Measurements from ENCODE around the gene SLC25A13.

DNA sequence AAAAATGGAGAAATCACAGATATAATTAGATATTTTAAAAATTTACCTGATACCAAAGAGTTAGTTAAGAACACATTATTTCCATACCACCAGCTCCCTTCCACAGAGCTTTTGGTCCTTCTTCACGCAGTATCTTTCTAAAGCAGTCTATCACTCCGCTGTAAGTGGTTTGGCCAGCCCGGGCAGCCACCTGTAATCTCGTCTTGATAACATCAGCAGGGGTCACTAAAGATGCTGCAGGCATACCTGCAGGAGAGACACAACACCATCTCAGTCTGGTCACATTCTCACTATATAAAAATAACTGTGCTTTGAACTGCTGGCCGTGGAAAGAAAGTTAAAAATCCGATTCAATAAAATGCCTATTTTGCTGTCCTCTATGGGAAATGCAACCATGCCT is 200.1 kb downstream of the SLC25A13 start:
- TF ChIP-seq, protein P1, sequence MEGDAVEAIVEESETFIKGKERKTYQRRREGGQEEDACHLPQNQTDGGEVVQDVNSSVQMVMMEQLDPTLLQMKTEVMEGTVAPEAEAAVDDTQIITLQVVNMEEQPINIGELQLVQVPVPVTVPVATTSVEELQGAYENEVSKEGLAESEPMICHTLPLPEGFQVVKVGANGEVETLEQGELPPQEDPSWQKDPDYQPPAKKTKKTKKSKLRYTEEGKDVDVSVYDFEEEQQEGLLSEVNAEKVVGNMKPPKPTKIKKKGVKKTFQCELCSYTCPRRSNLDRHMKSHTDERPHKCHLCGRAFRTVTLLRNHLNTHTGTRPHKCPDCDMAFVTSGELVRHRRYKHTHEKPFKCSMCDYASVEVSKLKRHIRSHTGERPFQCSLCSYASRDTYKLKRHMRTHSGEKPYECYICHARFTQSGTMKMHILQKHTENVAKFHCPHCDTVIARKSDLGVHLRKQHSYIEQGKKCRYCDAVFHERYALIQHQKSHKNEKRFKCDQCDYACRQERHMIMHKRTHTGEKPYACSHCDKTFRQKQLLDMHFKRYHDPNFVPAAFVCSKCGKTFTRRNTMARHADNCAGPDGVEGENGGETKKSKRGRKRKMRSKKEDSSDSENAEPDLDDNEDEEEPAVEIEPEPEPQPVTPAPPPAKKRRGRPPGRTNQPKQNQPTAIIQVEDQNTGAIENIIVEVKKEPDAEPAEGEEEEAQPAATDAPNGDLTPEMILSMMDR (conservative IDR thresholded peaks at IDR 0.05): no peak
- TF ChIP-seq ZFX (IDR thresholded peaks at IDR 0.05): no peak
